ENCODE data around the gene BBLN. TPM values are rescaled to one million over a fixed set of nuclear protein-coding genes. Genes with fewer than 3 reads are reported as not detected.

Gene BBLN
- total and polyA plus RNA-seq, 7 donors, result 111 to 273 (median 158) TPM

DNA sequence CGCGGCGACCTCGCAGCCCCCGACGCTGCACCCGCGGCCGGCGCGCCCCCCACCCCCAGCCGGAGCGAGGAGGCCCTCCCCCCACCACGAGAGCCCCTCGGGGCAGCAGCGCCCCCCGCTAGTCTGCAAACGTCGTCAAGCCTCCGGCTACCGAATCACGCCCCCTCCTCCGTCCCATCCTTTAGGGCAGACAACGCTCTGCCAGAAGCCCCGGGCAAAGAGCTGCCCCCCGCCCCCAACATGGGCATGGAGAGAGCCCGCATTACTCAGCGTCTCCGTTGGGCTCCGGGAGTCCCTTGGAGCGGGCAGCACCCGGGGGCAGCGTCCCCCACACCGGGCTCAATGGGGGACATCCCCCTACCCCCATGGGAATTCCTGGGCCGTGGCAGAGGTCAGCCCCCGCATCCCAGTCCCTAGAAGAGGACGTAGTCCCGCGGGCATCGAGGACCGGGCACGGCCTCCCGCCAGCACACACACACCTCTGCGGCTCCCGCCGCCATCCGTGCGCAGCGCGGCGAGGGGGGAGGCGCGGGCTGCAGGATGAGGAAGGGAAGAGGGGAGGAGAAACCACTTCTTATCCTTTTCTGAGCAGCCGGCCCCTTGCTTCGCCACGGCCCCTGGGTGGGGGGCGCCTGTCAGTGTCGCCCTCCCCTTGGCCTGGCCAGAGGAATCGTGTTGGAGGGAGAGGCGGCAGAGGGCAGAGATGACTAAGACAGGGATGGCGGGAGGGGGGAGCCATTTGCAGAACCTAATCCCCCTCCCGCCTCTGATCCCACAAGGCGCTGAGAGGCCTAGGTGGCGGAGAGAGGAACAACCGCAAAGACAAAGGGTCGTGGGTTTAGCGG lies 43.9 kb downstream of the BBLN start:
- H3K27me3 ChIP-seq, result peaks cover 6 to 15% (median 12%) of the 10 kb centered on the region in 3 donors
- WGBS, 2 donors, result 2 to 4% methylated on average over 67 of the region's 67 CpGs
- no peaks in the 10 kb centered on the region for H3K9me3 ChIP-seq
- no peak for TF ChIP-seq POLR2AphosphoS5 (IDR thresholded peaks at IDR 0.05)
- no peak for TF ChIP-seq EP300 (IDR thresholded peaks at IDR 0.05)
- no peak for TF ChIP-seq POLR2A (IDR thresholded peaks at IDR 0.05)
- TF ChIP-seq, protein P1, sequence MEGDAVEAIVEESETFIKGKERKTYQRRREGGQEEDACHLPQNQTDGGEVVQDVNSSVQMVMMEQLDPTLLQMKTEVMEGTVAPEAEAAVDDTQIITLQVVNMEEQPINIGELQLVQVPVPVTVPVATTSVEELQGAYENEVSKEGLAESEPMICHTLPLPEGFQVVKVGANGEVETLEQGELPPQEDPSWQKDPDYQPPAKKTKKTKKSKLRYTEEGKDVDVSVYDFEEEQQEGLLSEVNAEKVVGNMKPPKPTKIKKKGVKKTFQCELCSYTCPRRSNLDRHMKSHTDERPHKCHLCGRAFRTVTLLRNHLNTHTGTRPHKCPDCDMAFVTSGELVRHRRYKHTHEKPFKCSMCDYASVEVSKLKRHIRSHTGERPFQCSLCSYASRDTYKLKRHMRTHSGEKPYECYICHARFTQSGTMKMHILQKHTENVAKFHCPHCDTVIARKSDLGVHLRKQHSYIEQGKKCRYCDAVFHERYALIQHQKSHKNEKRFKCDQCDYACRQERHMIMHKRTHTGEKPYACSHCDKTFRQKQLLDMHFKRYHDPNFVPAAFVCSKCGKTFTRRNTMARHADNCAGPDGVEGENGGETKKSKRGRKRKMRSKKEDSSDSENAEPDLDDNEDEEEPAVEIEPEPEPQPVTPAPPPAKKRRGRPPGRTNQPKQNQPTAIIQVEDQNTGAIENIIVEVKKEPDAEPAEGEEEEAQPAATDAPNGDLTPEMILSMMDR (IDR thresholded peaks at IDR 0.05), result no peak
- no peak for DNase-seq
- peak overlapping the region; percentile 33 to 70 (median 57) for H3K4me3 ChIP-seq
- H3K36me3 ChIP-seq, result no peaks in the 10 kb centered on the region
- H3K4me1 ChIP-seq, result peaks cover 0 to 15% (median 13%) of the 10 kb centered on the region in 4 donors
- H3K27ac ChIP-seq, result peak overlapping the region; percentile 25 to 69 (median 51)
- intact Hi-C loops (cut with DNase I), result no loop called here

DNA sequence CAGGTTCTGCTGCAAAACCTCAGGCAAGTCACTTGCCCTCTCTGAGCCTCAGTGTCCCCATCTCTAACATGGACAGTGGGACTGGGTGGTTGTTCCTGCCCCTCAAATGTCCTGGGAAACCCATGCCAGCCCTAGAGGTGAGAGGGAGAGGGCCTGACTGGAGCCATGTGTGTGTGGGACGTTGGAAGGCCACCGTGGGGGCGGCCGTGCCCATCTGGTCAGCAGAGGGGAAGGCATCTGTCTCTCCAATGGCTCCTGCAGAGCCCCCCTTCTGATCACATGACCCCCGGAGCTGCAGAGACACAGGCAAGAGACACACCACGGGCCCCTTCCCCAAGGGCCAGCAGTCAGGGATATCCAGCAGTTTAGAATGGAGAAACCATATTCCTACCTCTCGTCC lies 44.8 kb downstream of the BBLN start:
- peak overlapping the region in 2 of 4 donors; percentile 25 to 50 for H3K27ac ChIP-seq
- peak overlapping the region in 2 of 4 donors; percentile 56 to 70 for H3K4me3 ChIP-seq
- H3K4me1 ChIP-seq, result peaks cover 0 to 15% (median 13%) of the 10 kb centered on the region in 4 donors
- intact Hi-C loops (cut with DNase I), result no loop called here
- H3K36me3 ChIP-seq, result no peaks in the 10 kb centered on the region
- WGBS, 2 donors, result 67 to 90% methylated on average over 7 of the region's 7 CpGs
- DNase-seq, result no peak
- H3K27me3 ChIP-seq, result peaks cover 6 to 15% (median 12%) of the 10 kb centered on the region in 3 donors
- no peaks in the 10 kb centered on the region for H3K9me3 ChIP-seq
- TF ChIP-seq POLR2A (IDR thresholded peaks at IDR 0.05), result no peak
- TF ChIP-seq, protein P1 (IDR thresholded peaks at IDR 0.05), result no peak
- TF ChIP-seq POLR2AphosphoS5 (IDR thresholded peaks at IDR 0.05), result no peak
- TF ChIP-seq EP300 (IDR thresholded peaks at IDR 0.05), result no peak

DNA sequence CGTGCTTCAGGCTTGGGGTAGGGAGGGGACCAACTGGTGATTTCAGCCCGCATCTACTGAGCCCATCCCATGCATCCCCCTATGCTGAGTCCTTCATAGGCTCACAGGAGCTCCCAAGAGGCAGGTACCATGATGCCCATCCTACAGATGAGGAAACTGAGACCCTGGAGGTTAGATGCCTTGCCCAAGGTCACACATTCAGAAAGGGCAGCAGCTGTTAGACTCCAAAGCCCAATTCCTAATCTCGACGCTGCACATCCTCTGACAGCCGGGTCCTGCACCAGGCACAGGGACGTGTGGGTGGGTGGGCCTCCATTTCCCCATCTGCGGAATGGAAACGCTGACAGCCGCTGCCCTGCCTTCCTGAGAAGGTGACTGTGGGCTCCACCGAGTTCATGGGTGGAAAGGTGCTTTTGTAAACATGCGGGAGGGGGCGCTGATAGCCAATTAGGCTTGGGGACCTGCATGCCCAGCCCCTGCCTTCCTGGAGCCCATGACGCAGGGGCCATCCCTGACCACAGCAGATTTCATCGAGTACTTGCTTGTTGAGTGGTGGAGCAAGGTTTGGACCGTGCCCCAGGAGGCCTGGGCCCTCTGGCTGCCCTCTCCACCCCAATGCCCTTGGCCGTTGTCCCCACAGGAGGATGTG lies 45.4 kb downstream of the BBLN start:
- no peaks in the 10 kb centered on the region for H3K9me3 ChIP-seq
- H3K4me1 ChIP-seq, result peaks cover 0 to 15% (median 13%) of the 10 kb centered on the region in 4 donors
- DNase-seq, result no peak
- WGBS, 2 donors, result 68 to 88% methylated on average over 16 of the region's 16 CpGs
- peak overlapping the region in 1 of 4 donors; percentile 70 for H3K4me3 ChIP-seq
- H3K36me3 ChIP-seq, result no peaks in the 10 kb centered on the region
- no peak for TF ChIP-seq POLR2A (IDR thresholded peaks at IDR 0.05)
- peak overlapping the region in 1 of 4 donors; percentile 25 for H3K27ac ChIP-seq
- intact Hi-C loops (cut with DNase I), result no loop called here
- H3K27me3 ChIP-seq, result peaks cover 6 to 15% (median 12%) of the 10 kb centered on the region in 3 donors

DNA sequence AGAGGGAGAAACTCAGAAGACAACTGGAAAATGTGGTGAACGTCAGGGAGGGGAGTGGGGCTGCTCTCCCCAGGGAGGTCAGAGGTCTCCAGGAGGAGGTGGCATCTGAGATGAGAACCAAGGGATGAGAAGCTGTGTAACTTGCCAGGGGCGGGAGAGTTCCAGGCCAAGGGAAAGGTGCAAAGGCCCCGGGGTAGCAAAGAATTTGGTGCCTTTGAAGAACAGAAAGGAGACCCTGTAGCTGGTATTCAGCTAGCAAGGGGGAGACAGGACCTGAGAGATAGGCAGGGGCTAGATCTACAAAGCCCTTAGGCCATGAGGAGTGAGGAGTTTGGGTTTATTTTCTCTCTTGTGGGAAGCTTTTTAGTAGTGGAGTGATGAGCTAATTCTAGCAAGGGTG lies 46.4 kb downstream of the BBLN start:
- TF ChIP-seq EP300 (IDR thresholded peaks at IDR 0.05), result no peak
- TF ChIP-seq, protein P1 (IDR thresholded peaks at IDR 0.05), result no peak
- no peak for TF ChIP-seq POLR2AphosphoS5 (IDR thresholded peaks at IDR 0.05)
- TF ChIP-seq POLR2A (IDR thresholded peaks at IDR 0.05), result no peak
- Histone ChIP-seq H3K27me3 (peaks cover 6 to 15% (median 12%) of the 10 kb centered on the region in 3 donors), H3K4me3 (no peak overlapping the region), H3K9me3 (no peaks in the 10 kb centered on the region), H3K4me1 (peaks cover 0 to 20% (median 13%) of the 10 kb centered on the region in 4 donors), H3K27ac (no peak overlapping the region), H3K36me3 (no peaks in the 10 kb centered on the region)
- 73 to 87% methylated on average over 3 of the region's 3 CpGs for WGBS, 2 donors
- no peak for DNase-seq
- intact Hi-C loops (cut with DNase I), result no loop called here

Measured in sigmoid colon (tissue), 7 donors.